Erythroblast (primary cell): ENCODE results near the gene CARD6.

Experiments used
- GATA1 ChIP-seq: IDR thresholded peaks from 2 replicates; pipeline ENCODE4 v1.6.1; 2011; ENCODE audit warnings: low read depth, mild to moderate bottlenecking, control low read depth, low read length, moderate library complexity
- POLR2A ChIP-seq: IDR thresholded peaks from 2 replicates; pipeline ENCODE4 v1.6.1; 2011; ENCODE audit warnings: mild to moderate bottlenecking, low read length

- TF ChIP-seq POLR2A (no peak), GATA1 (no peak)
These were observed 41.1 kb downstream of the CARD6 start for GRCh38 chr5:40882291-40882690.
